Raji (cell line): ENCODE data around the gene BOK.

Source experiments
- POLR2A ChIP-seq: IDR thresholded peaks from 2 replicates; pipeline ENCODE4 v1.6.1; 2011; ENCODE audit warnings: low read depth, low read length, control low read depth; ENCODE audit not compliant: insufficient read depth

BOK gene

DNA sequence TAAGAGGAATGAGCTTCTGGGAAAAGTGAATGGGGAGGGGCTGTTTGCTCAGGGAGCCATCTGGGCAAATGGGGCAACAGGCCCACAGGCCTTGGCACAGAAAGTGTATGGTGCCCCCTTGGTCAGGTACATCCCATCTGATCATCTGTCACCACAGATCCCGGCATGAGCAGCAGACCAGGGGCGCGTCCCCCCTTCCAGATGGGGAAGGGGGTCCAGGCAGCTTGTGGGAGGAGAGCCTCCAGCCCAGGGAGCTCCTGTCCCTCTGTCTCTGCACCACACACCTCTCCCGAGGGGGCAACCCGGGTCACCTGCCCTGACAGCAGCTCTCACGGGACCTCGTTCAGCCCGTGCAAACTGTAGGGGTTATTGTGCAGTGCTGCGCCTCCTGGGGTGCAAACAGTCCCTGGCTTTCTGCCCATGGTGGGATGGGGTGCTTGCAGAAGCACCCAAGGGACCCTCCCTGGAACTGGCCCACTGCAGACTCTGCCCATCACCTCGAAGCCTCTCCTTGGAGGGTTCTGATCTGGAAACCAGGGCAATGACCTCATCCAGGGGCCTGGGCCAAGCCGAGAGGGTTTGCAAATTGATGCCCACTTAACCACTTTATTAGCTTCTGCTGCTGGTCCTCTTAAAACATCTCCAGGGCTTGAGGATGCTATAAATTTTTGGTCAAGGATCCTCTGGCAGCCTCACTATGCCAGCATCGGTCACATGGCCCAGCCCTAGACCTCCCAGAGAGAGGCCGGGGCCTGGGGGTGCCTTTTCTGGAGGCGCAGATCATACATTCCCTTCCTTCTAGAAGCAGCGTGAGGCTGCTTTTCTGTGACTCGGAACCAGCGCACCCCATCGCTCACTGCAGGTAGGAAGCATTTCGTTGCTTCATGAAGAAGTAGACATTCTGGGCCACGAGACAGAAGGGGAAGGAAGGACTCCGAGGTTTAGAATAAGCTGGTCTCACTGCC, 7.6 kb upstream of the BOK start:
- no peak for TF ChIP-seq POLR2A

DNA sequence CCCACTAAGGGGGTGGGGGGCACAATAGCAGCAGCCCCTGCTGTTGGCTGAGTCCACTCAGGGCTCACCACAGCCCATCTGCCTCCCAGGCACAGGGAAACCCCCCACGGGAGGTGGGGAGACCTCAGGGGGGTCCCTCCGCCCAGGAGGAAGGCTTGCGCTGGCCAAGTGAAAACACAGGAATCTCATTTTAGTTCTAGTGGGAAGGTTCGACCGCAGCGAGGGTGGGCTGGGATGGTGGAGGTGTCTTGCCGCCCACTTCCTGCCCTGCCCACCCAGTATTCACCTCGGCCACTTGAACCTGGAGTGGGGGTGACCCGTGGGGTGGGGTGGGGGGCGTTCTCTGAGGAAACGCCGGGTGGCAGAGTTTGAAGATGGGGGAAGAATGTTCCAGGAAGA, 6.9 kb upstream of the BOK start:
- no peak for TF ChIP-seq POLR2A

DNA sequence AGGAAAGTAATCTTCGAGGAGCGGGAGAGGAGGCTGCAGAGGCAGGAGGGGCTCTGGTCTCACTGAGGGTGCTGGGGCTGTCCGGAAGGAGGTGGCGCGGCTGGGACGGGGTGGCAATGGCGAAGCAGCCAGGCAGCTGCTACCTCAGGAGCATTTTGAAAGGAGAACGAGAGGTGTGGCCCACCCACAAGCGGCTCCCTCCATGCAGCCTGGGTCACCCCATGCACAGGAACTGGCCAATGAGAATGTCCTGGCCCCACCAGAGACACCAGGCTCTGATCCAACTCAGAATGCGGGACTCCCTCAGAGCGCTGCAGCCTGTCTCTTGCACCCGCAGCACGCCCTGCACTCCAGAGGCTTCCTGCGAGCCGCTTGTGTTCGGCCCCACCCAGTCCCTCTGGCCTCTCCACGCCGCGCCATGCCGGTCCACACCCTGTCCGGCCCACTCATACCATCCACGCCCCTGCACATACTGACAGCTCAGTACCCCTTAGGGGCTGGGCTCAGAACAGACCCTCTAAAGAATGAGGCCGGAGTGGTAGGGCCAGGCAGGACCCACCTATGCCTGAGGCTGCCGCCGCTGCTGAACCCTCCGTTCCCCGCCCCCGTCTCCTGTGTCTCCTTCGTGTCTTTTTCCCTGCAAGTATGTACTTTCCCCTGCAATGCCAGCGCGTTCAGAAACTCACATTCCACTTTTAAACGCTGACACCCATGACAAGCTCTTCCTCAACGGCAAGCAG, 6.4 kb upstream of the BOK start:
- TF ChIP-seq POLR2A, result no peak

DNA sequence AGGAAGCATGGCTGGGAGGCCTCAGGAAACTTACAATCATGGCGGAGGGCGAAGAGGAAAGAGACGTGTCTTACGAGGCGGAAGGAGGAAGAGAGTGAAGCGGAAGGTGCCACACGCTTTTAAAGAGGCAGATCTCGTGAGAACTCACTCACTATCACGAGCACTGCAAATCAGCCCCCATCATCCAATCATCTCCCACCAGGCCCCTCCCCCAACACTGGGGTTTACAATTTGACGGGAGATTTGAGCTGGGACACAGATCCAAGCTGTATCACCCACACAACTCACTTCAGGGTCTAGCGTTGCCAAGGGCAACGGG, 5.1 kb upstream of the BOK start:
- no peak for TF ChIP-seq POLR2A

DNA sequence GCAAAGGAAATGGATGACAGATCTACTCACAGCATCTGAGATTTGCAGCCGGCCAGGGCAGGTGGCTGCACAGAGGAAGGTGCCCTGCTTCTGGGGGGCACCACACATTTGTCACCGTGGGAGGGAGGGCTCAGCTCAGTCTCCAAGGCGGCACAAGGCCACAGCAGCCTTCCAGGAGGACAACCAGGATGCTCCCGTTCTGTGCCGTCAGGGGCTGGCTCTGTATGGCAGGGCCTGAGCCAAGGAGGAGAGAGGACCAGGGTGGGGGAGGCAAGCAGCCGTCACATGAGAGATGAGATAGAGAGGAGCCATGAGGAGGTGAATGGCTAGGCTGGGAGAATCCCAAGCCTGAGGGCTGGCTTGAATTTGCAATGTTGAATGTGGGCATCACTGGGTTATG, 4.6 kb upstream of the BOK start:
- no peak for TF ChIP-seq POLR2A

DNA sequence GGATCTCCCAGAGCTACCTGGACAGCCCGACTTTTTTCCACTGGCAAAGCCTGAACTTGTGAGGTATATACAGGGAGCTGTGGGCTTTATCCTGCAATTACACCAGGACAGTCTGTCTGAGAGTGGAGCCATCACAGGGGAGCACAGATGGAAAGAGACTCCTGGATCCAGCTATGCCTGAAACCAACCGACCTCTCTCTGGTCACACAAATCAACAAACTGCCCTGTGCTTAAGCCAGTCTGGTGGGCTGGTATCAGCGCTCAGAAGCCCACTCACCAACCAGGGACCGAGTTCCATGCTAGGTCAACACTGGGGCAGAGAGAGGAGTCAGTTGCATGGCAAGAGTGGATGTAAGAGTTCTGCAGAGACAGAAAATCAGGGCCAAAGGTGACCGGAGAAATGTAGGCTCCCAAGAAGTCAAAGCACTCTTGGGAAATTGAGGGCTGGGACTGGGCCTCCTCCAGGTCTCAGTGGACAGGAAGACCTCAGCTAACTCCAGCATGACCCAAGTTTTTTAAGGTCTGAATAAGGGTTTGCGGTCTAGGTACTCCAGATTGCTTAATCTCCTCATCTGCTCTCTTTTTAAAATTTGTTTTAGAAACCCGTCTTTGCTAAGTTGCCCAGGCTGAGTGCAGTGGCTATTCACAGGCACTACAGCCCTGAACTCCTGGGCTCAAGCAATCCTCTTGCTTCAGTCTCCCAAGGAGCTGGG, 3.8 kb upstream of the BOK start:
- TF ChIP-seq POLR2A, result no peak

DNA sequence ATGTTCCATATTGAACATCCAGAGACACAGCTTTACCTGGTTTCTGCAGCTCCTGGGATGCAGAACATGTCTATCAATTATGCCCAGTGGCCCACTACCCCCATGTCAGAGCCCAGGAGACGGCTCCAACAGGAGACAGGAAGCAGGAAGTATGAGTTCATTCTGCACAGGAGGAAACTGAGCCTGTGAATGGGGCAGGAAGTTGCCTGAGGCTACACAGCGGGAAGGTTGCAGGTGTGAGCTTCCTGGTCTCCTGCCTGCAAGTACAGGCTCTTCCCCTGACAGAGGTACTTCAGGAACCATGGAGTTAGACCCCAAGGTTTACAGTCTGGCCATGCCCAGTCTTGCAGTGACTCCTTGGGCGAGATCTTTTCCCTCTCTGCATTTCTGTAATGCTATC, 2.8 kb upstream of the BOK start:
- TF ChIP-seq POLR2A, result no peak

DNA sequence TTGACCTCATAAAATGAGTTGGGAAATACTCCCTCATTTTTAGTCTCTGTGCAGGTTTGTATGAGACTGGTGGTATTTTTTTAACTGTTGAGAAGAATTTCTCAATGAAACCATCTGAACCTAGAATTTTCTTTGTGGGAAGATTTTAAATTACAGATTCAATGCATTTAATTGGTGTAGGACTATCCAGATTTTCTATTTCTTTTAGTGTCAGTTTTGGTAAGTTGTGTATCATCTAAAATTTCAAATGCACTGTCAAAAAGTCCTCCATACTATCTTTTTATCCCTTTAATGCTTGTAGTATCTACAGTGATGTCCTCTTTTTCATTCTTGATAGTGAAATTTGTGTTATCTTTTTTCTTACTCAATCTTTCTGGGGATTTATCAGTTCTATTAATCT, 1.8 kb upstream of the BOK start:
- TF ChIP-seq POLR2A, result no peak

DNA sequence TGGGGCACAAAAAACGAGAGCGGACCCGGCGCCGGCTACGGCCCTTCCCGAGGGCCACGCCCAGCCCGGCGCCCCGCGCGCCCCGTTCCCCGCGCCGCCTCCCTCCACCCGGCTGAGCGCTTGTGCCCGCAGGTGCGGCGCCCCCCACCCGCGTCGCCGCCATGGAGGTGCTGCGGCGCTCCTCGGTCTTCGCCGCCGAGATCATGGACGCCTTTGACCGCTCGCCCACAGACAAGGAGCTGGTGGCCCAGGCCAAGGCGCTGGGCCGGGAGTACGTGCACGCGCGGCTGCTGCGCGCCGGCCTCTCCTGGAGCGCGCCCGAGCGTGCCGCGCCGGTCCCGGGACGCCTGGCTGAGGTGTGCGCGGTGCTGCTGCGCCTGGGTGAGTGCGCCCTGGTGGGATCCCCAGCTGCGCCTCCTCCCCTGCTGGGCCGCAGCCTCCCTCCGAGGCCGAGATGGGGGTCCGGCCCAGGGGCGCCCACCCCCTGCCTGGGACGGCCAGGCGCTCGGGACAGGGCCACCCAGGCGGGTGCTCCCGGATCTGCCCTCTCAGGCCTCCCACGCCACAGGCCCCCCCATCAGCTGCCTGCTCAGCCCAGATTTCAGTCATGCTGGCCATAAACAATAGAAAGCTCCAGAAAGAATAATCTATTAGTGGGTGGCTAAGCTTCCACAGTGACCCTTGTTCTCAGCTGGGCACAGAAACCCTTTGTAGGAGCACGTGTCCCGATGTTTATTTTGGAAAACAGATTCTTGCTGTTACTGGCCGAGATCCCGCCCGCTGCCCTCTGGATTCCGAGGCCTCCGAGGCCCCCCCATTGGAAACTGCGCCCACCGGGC, 997 bp downstream of the BOK start:
- no peak for TF ChIP-seq POLR2A

DNA sequence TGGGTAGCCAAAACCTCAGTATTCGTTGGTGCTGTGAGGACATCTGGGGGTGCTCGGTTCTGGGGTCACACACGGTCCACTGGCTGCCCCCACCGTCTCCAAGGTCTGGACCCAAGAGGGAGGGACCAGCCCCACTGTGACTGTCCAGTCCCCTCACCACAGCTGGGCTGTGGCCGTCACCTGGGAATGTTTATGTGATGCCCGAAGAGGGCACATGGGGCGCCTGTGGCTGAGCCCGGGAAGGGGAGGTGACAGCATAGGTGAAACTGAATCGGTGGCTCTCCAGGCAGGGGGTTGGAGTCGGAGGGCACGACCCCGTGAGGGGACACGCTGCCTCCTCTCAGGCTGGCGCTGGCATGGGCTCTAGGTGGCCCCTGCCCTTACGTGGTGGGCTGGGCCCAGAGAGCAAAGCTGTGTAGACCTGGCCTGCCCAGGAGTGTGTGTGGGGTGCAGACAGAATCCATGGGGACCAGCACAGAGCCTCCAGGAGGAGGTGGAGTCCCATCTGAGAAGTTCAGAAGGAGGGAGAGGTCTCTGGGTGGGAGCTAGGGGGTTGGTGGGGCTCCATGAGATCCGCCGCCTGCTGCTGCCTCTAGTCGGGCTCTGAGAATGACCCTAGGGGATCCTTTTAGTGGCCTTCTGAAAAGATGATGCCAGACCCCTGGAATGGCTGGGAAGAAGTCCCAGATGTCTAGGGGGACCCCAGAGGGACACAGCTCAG, 1.8 kb downstream of the BOK start:
- TF ChIP-seq POLR2A, result no peak

DNA sequence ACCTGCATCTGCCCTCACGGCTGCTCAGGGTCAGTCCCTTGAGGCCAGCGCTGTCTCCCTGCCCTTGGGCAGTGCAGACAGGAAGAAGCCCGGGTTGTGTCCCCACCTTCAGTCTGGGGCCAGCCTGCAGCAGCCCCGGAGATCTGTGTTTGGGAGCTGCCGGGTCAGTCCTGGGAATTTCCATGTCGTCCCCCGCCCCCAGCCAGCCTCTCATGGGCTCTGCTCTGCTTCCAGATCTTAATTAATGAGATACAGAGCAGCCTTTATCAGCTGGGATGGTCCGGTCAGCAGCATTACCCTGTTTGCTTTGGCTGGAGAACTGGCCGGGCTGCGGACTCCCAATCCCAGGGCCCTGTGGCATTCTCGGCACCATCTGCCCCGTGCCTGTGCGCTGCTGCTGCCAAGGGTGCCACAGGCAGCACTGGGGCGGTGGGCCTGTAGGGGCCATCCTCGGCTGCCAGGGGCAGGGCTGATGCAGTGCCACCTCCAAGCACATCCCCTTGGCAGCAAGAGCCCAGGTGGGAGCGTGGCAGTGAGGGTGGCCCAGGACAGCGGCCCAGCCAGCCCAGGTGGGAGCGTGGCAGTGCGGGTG, 2.4 kb downstream of the BOK start:
- no peak for TF ChIP-seq POLR2A

DNA sequence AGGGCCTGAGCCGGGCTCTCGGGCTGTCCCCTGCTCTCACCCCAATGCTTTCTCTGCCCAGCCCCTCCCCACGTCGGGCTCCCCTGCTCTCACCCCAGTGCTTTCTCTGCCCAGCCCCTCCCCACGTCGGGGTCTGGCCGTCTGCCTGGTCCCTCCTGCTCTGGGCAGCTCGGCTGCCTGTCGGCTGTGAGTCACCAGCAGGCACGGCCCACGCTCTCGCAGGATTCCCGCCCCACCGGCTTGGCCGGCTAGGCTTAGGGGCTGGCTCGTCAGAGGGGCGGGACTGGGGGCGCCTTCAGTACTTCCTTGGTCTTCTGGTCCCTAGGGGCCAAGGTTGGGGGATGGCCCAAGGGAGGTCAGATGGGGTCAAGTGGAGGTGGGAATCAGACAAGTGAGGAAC, 3.3 kb downstream of the BOK start:
- no peak for TF ChIP-seq POLR2A

DNA sequence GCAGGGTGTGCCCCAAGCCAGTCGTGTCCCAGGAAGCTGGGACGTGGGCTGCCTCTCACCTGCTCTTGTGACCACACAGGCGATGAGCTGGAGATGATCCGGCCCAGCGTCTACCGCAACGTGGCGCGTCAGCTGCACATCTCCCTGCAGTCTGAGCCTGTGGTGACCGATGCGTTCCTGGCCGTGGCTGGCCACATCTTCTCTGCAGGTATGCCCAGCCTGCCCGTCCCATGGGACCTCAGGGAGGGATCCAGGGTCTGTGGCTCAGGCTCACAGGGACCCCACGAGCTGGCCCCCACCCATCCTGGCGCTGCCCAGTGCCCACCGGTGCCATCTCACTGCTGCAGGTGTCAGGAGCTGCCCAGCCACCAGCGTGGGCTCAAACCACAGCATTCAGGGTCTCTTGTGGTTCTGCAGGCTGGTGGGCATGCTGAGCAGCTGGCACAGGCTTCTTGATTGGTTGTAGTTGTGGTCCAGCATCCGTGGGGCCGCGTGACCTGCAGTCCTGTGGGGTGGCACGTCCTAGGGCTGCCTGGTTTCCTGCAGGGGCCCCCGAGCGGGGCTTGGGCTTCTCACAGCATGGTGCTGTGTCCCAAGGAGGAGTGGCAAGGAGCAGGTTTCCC, 3.8 kb downstream of the BOK start:
- no peak for TF ChIP-seq POLR2A

DNA sequence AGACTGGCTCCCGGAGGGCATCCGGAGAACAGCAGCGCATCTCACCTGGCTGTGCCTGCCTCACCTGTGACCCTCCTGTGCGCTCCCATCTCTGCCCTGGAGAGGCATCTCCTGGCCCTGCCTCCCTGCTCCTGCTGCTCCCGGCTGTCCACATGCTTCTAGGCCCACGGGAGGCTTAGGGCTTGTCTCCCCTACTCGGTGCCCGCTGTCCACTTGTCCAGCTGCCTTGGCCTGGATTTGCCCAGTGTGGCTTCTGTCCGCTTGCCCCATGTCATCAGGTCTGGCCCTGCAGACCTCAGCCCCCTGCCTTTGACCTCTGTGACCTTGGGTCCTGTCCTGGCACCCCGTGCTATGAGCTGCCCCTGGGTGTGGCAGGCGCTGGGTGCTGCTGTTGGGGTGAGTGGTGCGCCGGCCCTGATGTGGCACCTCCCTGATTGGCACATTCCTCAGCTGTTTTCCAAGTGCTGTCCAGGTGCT, 4.5 kb downstream of the BOK start:
- TF ChIP-seq POLR2A, result no peak

DNA sequence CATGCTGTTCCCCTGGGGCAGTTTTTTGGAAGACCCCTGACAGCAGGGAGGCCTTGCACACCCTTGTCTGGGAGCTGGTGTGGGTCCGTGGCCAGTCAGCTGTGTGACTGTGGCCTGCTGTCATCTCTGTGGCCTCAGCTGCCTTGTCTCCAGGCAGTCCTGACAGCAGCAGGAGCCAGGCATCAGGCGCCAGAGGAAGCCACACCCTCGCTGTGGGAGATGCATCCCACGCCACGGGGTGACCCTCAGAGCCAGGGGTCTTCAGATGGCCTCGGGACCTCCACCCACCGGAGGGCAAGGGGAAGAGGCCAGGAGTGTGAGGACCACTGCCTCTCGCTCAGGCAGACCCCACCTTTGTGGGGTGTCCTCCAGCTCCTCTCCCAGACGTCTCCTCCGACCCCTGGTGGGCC, 5.0 kb downstream of the BOK start:
- TF ChIP-seq POLR2A, result no peak
